GM10847 (cell line): ENCODE results near the gene CARS2.

ENCODE experiments used
- POLR2A ChIP-seq: IDR thresholded peaks from 2 replicates; pipeline ENCODE4 v1.6.1; 2011; ENCODE audit not compliant: insufficient read length; ENCODE audit errors: extremely low read depth

CARS2 gene

GRCh38 chr13:110664673-110665072, 41.2 kb downstream of the CARS2 start:
- no peak for TF ChIP-seq POLR2A

DNA sequence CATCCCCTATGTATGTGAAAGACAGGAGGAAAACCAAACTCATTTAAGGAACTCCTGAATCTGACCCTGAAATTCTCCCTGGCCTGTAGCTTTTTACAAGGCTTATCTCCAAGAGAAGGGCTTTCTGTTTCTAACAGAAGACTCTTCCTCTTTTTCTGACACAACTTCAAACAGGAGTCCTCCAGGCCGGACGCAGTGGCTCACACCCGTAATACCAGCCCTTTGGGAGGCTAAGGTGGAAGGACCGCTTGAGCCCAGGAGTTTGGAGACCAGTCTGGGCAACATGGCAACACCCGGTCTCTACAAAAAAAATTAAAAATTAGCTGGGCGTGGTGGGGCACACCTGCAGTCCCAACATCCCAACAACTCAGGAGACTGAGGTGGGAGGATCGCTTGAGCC, 41.9 kb downstream of the CARS2 start:
- TF ChIP-seq POLR2A, result no peak

GRCh38 chr13:110663491-110663890, 42.4 kb downstream of the CARS2 start:
- TF ChIP-seq POLR2A, result no peak

DNA sequence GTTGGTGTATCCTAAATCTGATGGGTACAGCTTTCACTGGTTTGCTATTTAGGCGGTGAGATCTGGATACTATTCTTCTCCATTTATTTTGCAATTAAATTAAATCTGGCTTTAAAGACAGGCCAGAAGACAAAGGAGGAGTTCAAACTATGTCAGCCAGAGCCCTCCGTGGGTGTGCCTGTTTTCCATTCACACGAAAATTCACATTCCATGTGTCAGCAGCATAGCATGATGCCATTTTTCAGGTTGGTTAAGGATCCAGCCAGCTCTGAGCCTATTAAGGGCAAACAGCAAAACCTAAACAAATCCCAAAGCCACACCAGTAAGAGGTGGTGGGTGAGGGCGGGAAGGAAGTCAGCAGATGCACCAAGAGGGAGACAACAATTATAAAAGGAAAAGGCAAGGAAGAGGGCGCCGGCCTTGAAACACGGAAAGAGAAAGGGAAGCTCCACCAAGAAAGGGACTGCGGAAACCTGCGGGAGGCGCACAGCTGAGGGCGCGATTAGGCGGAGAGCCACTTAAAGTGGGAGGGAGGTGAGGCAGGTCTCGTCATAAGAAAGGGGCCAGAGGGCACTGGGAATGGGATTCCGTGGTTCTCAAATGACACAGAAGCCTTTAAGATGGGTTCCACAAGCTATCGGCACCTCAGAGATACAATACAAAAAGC, 43.0 kb downstream of the CARS2 start:
- TF ChIP-seq POLR2A, result no peak

- no peak for TF ChIP-seq POLR2A
Measured at GRCh38 chr13:110662091-110662490, 43.8 kb downstream of the CARS2 start.

DNA sequence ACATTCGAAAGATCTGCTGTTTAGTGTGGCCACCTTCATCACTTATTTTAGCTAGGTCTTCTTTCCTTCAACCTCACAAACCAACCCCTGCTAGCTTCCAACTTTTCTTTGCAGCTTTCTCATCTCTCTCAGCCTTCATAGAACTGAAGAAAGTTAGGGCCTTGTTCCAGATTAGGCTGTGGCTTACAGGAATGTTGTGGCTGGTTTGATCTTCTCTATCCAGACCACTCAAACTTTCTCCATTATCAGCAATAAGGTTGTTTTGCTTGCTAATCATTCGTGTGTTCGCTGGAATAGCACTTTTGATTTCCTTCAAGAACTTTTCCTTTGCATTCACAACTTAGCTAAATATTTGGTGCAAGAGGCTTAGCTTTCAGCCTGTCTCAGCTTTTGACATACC, 44.7 kb downstream of the CARS2 start:
- no peak for TF ChIP-seq POLR2A

GRCh38 chr13:110657196-110657595, 48.7 kb downstream of the CARS2 start:
- TF ChIP-seq POLR2A, result no peak

DNA sequence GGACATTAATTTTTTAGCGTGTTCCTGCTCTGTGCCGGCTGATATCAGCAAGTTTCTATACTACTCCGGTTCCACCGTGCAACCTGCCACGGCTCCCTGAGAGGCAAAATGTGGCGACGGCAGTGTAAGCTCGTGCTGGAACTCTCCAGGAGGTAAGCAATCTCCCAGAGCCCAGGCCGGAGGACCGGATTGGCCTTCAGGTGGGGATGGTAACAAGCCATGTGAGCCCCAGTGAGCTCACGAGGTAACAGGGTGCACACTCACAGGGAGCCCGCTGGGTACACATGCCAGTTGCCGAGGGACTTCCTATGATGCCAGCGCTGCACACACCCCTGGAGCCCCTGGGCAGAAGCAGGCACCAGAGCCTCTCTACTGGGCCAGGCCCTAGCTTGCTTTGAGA, 52.1 kb downstream of the CARS2 start:
- no peak for TF ChIP-seq POLR2A

DNA sequence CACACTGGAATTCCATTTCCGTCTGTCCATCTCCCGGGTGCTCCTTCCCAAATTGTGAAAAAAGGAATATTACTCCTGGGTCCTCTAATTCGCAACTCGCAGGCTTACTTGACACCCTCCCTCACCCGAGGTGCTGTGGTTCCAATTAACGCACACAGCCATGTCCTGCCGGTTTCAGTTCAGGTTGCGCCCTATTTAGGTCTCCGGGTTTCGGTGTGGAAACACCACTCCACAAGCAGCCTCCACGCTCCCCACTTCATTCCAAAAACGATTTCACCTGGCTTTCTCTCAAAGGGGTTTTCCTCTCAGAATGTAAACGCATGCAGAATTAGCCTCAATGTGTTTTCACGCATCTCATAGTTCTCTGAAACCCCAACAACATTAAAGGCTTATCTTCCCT, 52.6 kb downstream of the CARS2 start:
- TF ChIP-seq POLR2A, result no peak

DNA sequence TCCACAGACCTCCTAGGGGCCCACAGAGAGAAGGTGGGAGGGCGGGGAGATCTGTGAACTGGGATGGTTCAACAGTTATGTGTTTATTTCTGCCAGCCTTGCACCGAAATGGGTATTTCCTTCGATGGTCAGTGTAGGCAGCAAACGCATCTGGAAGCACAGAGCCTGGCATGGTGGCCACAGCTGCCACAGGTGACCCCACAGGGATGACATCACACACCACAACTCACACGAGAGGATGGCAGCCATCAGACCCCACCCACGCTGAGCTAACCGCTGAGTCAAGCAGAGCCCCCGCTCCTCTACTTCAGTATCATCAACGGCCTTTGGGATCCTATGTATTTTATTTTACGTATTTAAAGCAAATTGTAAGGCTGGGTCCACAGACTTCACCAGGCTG, 53.2 kb downstream of the CARS2 start:
- TF ChIP-seq POLR2A, result no peak

- TF ChIP-seq POLR2A, result no peak
Measured at GRCh38 chr13:110652231-110652730, 53.6 kb downstream of the CARS2 start.

- TF ChIP-seq POLR2A, result no peak
Measured at GRCh38 chr13:110651726-110652230, 54.1 kb downstream of the CARS2 start.

DNA sequence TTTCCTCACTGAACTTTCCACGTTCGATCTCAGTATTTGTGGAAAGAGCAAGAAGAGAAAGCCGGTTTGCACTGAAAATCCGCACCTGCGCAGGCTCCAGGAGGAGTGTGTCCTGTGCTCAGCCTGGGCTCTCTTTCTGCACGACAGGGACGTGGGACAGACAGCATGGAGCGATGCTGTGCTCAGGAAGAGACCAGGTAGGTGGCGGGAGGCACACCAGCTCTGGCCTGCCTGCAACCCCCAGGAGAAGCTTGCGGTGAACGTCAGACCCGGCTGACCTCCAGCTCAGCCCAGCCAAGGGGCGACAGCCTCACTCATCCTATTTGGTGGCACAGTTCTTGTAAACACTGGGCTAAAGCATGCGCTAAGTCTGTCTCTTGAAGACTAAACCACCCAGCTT, 54.6 kb downstream of the CARS2 start:
- TF ChIP-seq POLR2A, result no peak

- no peak for TF ChIP-seq POLR2A
Measured at GRCh38 chr13:110650436-110650835, 55.5 kb downstream of the CARS2 start.

DNA sequence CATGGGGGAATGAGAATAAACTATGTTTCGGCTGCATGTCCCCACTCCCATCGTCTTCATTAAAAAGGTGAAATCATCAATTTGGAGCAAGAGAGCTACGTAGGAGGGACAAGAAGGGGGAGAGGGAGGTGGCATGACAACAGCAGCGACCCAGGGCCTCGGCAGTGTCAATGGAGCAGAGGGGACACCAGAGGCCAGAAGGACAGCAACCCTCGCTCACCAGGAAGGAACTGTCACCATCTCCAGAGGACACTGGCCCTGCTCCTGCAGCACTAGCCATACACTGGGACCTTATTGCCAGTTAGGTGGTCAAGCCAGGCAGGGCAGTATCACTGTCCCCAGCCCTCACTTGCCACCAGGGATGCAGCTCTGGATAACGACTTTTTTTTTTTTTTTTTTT, 56.4 kb downstream of the CARS2 start:
- TF ChIP-seq POLR2A, result no peak

DNA sequence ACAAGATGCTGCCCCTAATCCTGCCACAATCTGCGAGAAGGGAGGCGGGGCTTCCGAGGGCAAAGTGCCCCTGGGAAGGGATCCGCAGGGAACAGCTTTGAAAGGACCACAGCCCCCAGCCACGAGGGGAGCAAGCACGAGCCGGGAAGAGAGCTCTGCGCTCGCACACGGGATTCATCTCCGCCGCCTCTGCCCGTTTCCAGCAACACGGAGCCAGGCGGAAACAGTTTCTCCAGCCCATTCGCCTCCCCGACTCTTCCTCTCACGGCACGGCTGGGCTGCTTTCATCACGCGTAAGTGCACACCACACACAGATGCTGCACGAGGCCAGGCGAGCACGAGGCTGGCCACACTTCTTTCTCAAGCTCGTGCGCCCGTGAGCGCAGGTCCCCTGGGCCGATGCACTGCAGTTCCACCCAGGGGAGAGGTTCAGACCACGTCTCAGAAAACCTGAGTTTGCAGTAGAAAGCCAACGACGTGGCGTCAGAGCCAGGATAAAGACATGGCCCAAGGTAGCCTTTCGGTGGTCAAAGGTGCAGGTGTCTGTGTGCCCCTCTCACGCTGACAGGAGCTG, 57.0 kb downstream of the CARS2 start:
- TF ChIP-seq POLR2A, result no peak
